Vagina (tissue), 2 donors: ENCODE results near the gene IL9. TPM values are rescaled to one million over a fixed set of nuclear protein-coding genes. Genes with fewer than 3 reads are reported as not detected.

Source experiments
- DNase-seq, 2 donors: peaks; one replicate each; pipeline ENCODE4 v3.0.0-alpha.2; 2017; ENCODE audit errors: extremely low spot score in 2 of 2
- H3K27ac ChIP-seq: fragments of 200-600 bp; sonication (generic); one replicate; pipeline ENCODE4 v1.5.1; 2019
- H3K27me3 ChIP-seq: fragments of 200-600 bp; sonication (generic); one replicate; pipeline ENCODE4 v1.5.1; 2019
- H3K36me3 ChIP-seq, 2 donors: fragments of 200-600 bp; sonication (generic); one replicate each; pipeline ENCODE4 v1.5.1; 2017 to 2019
- H3K4me1 ChIP-seq: fragments of 200-600 bp; sonication (generic); one replicate; pipeline ENCODE4 v1.5.1; 2019
- H3K4me3 ChIP-seq, 2 donors: fragments of 200-600 bp; sonication (generic); 1 replicate in 1 of 2; 2 replicates in 1 of 2; pipeline ENCODE4 v1.5.1; 2016 to 2019
- H3K9me3 ChIP-seq: fragments of 200-600 bp; sonication (generic); one replicate; pipeline ENCODE4 v1.5.1; 2019
- POLR2A ChIP-seq, 2 donors: fragments of 450-650 bp; IDR thresholded peaks; one replicate each; pipeline ENCODE4 v1.6.1; 2017; ENCODE audit warnings: antibody characterized with exemption in 2 of 2, mild to moderate bottlenecking in 2 of 2, moderate library complexity in 2 of 2
- POLR2AphosphoS5 ChIP-seq, 2 donors: sonication (generic); formaldehyde crosslinking; IDR thresholded peaks; one replicate each; pipeline ENCODE4 v1.9.0; 2017; ENCODE audit warnings: antibody characterized with exemption in 2 of 2, mild to moderate bottlenecking in 2 of 2, low read depth in 1 of 2; ENCODE audit not compliant: insufficient read depth in 1 of 2
- intact Hi-C: fragments of 100-400 bp; cut with DNase I; formaldehyde crosslinking; loops from one replicate; pipeline ENCODE4 v1.15.1; 2023
- total RNA-seq: library from RNA; depleted of rRNA; stranded (reverse); fragments of >200 nt; gene quantifications from one replicate; pipeline ENCODE4 v1.2.3, GENCODE V29; 2016
- TF ChIP-seq, protein P1 (sequence below), 3 experiments: fragments of 450-650 bp in 2 of 3; fragments of 200-600 bp in 1 of 3; sonication (generic) in 1 of 3; IDR thresholded peaks; one replicate each; pipeline ENCODE4 v1.5.1; 2017 to 2019; ENCODE audit warnings: antibody characterized with exemption in 3 of 3, mild to moderate bottlenecking in 2 of 3, moderate library complexity in 2 of 3

IL9 gene
- total RNA-seq, 1 donor from 2014 or later = not detected

DNA sequence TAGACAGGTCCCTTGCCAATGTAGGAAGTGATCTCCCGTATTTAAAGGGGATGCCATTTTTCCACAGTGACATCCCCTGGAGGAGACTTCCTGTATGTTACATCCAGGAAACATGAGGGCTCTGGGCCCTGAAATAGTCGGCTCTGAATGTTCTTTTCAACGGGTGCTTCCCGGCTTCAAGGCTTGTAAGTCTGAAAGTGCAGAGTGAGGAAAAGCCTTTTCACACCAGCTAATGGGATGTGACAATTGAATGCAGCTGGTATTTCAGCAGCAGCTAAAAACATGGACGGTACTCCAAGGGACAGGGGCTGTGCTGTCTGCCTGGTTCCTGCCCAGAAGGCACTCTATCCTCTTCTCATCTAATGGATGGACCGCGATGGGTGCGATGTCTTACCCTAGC lies 1.4 kb downstream of the IL9 start:
- Histone ChIP-seq H3K36me3 (no peaks in the 10 kb centered on the region), H3K4me3 (no peak overlapping the region), H3K27me3 (no peaks in the 10 kb centered on the region), H3K9me3 (no peaks in the 10 kb centered on the region), H3K4me1 (peaks cover 7% of the 10 kb centered on the region), H3K27ac (no peak overlapping the region)
- DNase-seq = no peak
- TF ChIP-seq POLR2AphosphoS5 (IDR thresholded peaks at IDR 0.05; ENCODE audit: insufficient read depth in 1 of 2, low read depth in 1 of 2) = no peak
- intact Hi-C loops = no loop called here

DNA sequence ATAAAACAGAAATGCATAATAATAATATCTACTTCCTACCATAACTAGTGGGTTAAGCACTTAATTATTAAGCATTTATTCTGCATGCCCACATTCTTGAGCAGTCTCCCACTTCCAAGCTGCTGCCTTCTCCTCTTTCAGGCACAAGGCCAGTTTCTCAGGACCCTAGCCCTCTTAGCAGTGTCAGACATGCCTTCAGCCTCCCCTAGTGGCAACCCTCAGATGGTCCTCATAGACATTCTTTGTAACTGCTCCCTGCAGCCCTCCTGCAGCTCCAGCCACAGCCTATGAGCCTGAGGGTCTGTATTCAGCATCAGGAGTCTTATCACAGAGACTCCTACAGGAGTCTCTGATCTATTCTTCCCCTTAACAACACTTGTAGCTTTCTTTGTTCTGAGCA lies 3.9 kb downstream of the IL9 start:
- H3K4me1 ChIP-seq = peaks cover 7% of the 10 kb centered on the region
- no peaks in the 10 kb centered on the region for H3K9me3 ChIP-seq
- no peaks in the 10 kb centered on the region for H3K27me3 ChIP-seq
- TF ChIP-seq POLR2AphosphoS5 (IDR thresholded peaks at IDR 0.05; ENCODE audit: insufficient read depth in 1 of 2, low read depth in 1 of 2) (no peak), POLR2A (IDR thresholded peaks at IDR 0.05) (no peak)
- TF ChIP-seq, protein P1, sequence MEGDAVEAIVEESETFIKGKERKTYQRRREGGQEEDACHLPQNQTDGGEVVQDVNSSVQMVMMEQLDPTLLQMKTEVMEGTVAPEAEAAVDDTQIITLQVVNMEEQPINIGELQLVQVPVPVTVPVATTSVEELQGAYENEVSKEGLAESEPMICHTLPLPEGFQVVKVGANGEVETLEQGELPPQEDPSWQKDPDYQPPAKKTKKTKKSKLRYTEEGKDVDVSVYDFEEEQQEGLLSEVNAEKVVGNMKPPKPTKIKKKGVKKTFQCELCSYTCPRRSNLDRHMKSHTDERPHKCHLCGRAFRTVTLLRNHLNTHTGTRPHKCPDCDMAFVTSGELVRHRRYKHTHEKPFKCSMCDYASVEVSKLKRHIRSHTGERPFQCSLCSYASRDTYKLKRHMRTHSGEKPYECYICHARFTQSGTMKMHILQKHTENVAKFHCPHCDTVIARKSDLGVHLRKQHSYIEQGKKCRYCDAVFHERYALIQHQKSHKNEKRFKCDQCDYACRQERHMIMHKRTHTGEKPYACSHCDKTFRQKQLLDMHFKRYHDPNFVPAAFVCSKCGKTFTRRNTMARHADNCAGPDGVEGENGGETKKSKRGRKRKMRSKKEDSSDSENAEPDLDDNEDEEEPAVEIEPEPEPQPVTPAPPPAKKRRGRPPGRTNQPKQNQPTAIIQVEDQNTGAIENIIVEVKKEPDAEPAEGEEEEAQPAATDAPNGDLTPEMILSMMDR (IDR thresholded peaks at IDR 0.05) = no peak
- no peak for DNase-seq
- no peaks in the 10 kb centered on the region for H3K36me3 ChIP-seq
- no peak overlapping the region for H3K4me3 ChIP-seq
- no peak overlapping the region for H3K27ac ChIP-seq
- intact Hi-C loops = no loop called here

DNA sequence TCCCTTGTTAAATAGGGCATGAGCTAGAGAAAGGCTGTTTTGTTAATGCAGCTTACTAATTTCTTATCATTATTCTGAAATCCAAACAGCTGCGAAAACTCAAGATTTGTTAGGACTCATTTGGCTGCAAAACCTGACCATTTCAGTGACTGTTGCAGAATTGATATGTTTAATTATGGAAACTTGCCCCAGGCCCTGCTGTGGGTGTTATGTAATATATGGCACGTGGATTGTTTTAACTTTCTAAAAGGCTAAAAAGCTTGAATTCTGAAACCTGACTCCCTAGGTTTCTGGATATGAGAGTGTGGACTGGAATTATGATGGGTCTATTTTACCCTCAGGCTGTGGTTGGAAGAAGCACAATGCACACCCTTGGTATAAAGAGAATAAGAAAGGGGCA lies 4.4 kb downstream of the IL9 start:
- H3K4me1 ChIP-seq = peaks cover 7% of the 10 kb centered on the region
- no peak overlapping the region for H3K4me3 ChIP-seq
- no peaks in the 10 kb centered on the region for H3K9me3 ChIP-seq
- no peak for DNase-seq
- H3K36me3 ChIP-seq = no peaks in the 10 kb centered on the region
- intact Hi-C loops = no loop called here
- no peaks in the 10 kb centered on the region for H3K27me3 ChIP-seq
- H3K27ac ChIP-seq = no peak overlapping the region
- TF ChIP-seq, protein P1 (IDR thresholded peaks at IDR 0.05) = no peak
- no peak for TF ChIP-seq POLR2A (IDR thresholded peaks at IDR 0.05)

DNA sequence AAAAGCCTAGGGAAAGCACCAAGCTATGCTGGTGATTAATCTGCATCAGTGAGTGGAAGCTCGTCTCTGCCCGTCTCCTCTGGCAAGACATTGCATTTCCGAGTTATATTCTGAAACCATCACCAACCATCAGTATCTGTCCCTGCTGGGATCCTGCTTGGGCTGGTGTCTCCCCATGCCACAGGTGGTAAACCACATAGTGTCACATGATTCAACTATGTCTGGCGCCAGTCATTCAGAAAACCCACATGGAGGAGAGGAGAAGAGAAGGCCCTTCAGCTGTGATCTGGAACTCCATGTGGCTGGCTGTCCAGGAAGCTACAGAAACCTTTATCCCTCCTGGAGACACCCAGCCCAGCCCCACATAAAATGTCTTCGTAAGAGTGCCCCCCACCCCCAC lies 4.8 kb downstream of the IL9 start:
- no peaks in the 10 kb centered on the region for H3K36me3 ChIP-seq

DNA sequence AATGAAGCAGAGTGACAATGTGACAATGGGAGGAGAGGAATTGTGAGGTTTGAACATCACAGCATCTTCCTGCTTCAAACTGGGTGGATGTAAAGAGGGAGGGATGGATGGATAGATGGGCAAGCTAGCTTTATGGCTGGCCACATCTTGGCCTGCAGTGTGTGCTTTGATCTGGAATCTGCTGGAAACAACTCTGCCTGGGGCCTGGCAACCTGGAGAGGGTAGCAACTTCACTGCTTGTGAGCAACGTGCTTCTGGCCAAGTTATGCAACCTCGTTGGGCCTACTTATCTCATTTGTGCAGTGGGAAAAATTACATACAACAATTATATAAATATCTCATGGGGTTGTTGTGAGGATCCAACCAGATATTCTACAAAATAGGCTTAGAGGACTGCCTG lies 5.3 kb downstream of the IL9 start:
- peak in 1 of 2 donors; percentile 61 for DNase-seq
- Histone ChIP-seq H3K27me3 (no peaks in the 10 kb centered on the region), H3K9me3 (no peaks in the 10 kb centered on the region), H3K4me1 (peaks cover 7% of the 10 kb centered on the region), H3K36me3 (no peaks in the 10 kb centered on the region), H3K4me3 (no peak overlapping the region), H3K27ac (no peak overlapping the region)
- TF ChIP-seq, protein P1 (IDR thresholded peaks at IDR 0.05) = no peak
- no peak for TF ChIP-seq POLR2AphosphoS5 (IDR thresholded peaks at IDR 0.05; ENCODE audit: insufficient read depth in 1 of 2, low read depth in 1 of 2)
- no peak for TF ChIP-seq POLR2A (IDR thresholded peaks at IDR 0.05)
- intact Hi-C loops = no loop called here

More for the DNA sequence above, 4.8 kb downstream of the IL9 start:
- Histone ChIP-seq H3K4me1 (peaks cover 7% of the 10 kb centered on the region), H3K4me3 (no peak overlapping the region), H3K27ac (no peak overlapping the region), H3K27me3 (no peaks in the 10 kb centered on the region), H3K9me3 (no peaks in the 10 kb centered on the region)
- TF ChIP-seq, protein P1 (IDR thresholded peaks at IDR 0.05) = no peak
- TF ChIP-seq POLR2AphosphoS5 (IDR thresholded peaks at IDR 0.05; ENCODE audit: insufficient read depth in 1 of 2, low read depth in 1 of 2) = no peak
- no peak for TF ChIP-seq POLR2A (IDR thresholded peaks at IDR 0.05)
- no peak for DNase-seq
- intact Hi-C loops = no loop called here
